Measurements from ENCODE around the gene ORAI2.
"Not testable (repeated sequence)": the region's sequence is repeated elsewhere in the genome, so short reads cannot be mapped to it uniquely, and the experiment has no call there.

ORAI2 gene

DNA sequence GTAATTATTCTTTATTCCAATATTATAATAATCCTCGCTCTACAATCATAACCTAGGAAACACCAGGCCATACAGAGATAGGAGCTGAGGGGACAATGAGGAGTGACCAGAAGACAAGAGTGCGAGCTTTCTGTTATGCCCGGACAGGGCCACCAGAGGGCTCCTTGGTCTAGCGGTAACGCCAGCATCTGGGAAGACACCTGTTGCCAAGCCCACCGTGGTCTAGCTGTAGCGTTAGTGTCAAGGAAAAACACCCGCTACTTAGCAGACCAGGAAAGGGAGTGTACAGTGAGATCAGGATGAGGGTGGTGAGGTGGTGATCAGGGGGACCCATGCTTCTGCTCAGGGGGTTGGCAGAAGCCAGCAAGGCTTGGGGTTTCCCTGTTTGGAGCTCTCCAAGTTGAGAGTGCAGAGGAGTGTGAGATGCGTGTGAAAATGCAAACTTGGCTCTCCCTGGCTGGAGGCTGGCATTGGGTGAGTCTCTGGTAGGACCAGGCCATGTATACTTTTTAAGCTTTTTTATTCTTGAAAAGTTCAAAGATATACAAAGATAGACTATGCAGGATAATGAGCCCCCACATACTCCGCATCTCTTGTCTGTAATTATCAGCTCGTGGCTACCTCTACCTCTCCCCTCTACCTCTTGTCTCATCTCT lies 46.7 kb downstream of the ORAI2 start:
- H3K4me3 ChIP-seq (ENCODE audit: low read length) = not testable (repeated sequence)

GRCh38 chr7:102481962-102482361 lies 48.6 kb downstream of the ORAI2 start:
- H3K4me3 ChIP-seq (ENCODE audit: low read length) = not testable (repeated sequence)

DNA sequence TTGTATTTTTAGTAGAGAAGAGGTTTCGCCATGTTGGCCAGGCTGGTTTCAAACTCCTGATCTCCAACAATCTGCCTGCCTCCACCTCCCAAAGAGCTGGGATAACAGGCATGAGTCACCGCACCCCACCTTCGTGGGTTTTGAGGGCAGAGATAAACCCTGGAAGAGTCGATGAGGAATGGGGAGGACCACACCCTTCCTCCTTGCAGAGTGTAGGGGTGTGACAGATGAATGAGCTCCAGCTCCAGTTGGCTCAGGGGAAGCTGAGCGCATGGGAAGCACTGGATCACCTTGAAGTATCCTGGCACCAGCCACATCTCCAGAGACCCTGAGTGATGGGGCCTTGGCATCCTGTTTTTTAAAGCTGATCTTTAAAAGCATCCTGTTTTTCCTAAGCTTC lies 50.9 kb downstream of the ORAI2 start:
- H3K4me3 ChIP-seq (ENCODE audit: low read length) = not testable (repeated sequence)

GRCh38 chr7:102490529-102491075 lies 57.2 kb downstream of the ORAI2 start:
- H3K4me3 ChIP-seq (ENCODE audit: low read length) = not testable (repeated sequence)

DNA sequence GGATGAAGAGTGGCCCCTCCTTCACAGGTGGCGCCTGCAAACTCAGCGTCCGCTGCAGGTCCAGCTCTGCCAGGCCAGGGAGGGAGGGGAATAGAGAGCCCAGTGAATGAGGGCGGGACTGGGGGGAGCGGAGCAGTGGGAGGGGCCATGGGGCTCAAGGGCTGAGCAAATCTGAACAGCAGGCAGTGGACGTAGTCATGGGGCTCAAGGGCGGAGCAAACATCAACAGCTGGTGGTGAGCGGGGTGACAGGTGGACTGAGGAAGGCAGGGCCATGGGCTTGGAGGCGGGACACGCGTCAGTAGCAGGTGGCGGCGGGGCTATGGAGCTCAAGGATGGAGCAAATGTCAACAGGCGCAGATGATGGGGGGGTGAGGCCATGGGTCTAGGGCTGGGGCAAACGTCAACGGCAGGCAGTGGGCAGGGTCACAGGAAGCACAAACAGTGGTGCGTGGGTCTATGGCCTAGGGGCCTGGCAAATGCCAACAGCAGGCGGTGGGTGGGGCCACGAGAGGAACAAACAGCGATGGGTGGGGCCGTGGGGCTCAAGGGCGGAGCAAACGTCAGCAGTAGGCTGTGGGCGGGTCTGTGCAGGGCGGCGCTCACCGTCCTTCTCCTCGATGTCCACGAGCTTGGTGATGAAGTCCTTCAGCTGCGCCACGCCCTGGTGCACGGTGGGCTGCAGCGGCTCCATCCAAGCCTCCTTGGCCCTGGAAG lies 60.0 kb downstream of the ORAI2 start:
- H3K4me3 ChIP-seq (ENCODE audit: low read length) = not testable (repeated sequence)

DNA sequence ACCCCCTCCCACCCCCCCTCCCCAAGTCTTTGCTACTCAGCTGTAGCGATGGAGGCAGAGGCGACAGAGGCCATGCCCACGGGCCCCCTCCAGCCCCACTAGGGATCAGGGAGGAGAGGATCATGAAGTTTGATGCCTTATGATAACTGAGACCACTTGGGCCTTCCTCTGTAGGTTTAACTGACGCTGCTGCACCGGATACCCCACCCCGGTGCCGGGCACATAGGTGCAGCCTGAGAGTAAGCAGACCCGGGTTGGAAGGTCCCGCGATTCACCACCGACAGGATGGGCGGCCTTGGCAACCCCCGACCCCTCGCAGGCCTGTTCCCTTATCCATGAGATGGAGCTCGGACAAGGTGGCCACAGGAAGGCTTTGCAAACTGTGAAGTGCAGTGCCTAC lies 60.7 kb downstream of the ORAI2 start:
- not testable (repeated sequence) for H3K4me3 ChIP-seq (ENCODE audit: low read length)

DNA sequence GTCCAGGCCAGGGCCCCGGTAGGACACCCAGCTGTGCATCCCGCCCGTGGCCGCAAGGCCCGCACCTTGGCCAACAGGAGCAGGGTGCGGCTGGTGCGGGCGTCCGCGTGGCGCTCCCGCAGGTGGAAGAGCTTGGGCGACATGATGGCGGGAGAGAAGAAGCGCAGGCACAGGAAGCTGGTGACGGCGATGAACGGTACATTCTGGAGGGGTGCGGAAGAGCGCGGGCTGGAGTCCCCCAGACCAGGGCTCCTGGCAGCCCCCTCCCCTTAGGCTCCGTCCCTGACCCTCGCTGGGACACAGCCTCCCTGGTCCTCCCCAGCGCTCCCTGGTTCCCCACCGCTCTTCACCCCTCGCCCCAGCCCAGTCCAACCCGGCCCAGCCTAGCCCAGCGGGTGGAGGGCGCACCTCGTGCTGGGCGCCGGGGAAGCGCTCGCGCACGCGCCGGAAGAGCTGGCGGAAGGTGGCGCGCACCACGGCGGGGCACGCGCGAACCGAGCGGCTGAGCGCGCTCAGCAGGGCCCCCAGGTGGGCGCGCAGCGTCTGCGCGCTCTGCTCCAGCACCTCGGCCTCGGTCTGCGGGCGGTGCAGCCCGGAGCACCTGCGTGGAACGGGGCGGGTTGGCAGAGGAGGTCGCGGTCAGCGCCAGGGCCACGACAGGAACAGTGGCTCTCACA lies 61.2 kb downstream of the ORAI2 start:
- H3K4me3 ChIP-seq (ENCODE audit: low read length) = not testable (repeated sequence)

- not testable (repeated sequence) for H3K4me3 ChIP-seq (ENCODE audit: low read length)
Observed at GRCh38 chr7:102496861-102497260, 63.5 kb downstream of the ORAI2 start.

DNA sequence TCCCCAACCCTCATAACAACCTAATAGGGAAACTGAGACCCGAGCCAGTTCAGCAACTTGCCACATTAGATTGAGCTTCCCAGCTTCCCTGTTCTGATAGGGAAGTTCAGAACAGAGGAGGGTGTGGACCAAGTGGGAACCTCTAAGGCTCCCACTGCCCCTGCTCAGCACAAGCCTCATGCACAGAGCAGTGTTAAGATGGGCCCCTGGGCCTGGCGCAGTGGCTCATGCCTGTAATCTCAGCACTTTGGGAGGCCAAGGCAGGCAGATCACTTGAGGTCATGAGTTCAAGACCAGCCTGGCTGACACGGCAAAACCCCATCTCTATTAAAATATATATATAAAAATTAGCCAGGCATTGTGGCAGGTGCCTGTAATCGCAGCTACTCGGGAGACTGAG lies 63.9 kb downstream of the ORAI2 start:
- not testable (repeated sequence) for H3K4me3 ChIP-seq (ENCODE audit: low read length)

DNA sequence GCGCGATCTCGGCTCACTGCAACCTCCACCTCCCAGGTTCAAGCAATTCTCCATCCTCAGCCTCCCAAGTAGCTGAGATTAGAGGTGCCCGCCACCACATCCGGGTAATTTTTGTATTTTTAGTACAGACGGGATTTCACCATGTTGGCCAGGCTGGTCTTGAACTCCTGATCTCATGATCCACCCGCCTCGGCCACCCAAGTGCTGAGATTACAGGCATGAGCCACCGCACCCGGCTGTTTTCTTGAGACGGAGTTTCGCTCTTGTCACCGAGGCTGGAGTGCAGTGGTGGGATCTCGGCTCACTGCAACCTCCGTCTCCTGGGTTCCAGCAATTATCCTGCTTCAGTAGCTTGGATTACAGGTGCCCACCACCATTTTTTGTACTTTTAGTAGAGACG lies 64.9 kb downstream of the ORAI2 start:
- not testable (repeated sequence) for H3K4me3 ChIP-seq (ENCODE audit: low read length)

- not testable (repeated sequence) for H3K4me3 ChIP-seq (ENCODE audit: low read length)
Observed at GRCh38 chr7:102503141-102503540, 69.8 kb downstream of the ORAI2 start.

DNA sequence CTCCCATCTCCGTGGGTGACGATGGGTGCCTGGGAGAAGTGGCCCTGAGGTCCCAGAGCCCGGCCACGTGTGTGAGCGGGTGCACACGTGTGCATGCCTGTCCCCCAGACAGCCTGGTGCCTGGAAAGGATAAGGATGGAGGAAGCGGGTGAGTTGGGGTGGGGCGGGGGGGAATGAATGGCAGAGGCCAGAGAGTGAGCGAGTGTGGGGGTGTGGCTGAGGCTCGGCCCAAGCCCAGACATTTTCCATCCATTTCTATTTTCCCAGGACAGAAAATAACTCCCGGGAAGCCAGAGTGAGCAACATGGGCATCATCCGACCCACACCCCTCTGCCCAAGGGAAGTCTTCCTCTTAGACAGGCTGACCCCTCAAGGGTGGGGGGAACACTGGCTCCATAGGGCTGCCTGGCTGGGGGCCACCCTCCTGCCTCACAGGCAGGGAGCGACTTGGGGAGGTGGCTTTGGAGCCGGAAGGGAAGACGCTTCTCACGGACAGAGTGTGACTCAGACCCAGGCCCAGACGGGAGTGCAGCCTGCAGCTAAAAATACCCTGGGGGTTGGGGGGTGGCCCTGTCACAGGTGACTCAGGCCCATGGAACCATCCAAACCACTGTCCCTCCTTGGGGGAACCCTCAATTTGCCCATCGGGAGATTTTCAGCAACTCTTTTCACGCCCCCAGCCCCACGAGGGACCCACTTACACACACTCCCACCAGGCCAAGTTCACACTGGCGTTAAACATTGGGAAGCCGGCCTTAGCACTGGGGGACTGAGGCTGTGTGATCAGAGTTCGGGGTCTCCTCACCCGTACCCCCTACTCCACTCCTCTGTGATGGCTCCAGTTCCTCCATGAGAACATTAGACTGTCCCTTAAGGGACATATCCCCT lies 72.2 kb downstream of the ORAI2 start:
- H3K4me3 ChIP-seq (ENCODE audit: low read length) = not testable (repeated sequence)

All from GM08714 (cell line).